Liver (tissue), 9 donors: ENCODE measurements around the gene POLR3C. TPM values are rescaled to one million over a fixed set of nuclear protein-coding genes. Genes with fewer than 3 reads are reported as not detected.
A peak's percentile ranks its signal among the peaks of the same experiment; 100 is the strongest.

Experiments used
- DNase-seq: peaks from one replicate; pipeline ENCODE4 v3.0.0-alpha.2; 2017; ENCODE audit warnings: low spot score
- H3K27ac ChIP-seq, 2 donors: one replicate each; pipeline ENCODE4 v1.7.0; 2013; ENCODE audit warnings: inconsistent platforms in 2 of 2, low read length in 2 of 2, control low read depth in 1 of 2, low read depth in 1 of 2, mild to moderate bottlenecking in 1 of 2
- H3K27me3 ChIP-seq, 4 donors: one replicate each; pipeline versions ENCODE4 v1.6.1 to v1.7.0; 2013; ENCODE audit warnings: low read length in 3 of 4, inconsistent platforms in 1 of 4, mild to moderate bottlenecking in 1 of 4, moderate library complexity in 1 of 4; ENCODE audit not compliant: control insufficient read depth in 4 of 4, insufficient read depth in 4 of 4
- H3K36me3 ChIP-seq, 4 donors: one replicate each; pipeline versions ENCODE4 v1.6.1 to v1.7.0; 2013; ENCODE audit warnings: low read length in 3 of 4, mild to moderate bottlenecking in 3 of 4, low read depth in 1 of 4, moderate library complexity in 1 of 4; ENCODE audit not compliant: control insufficient read depth in 4 of 4, insufficient read depth in 3 of 4
- H3K4me1 ChIP-seq, 4 donors: one replicate each; pipeline versions ENCODE4 v1.6.1 to v1.7.0; 2013; ENCODE audit warnings: low read length in 3 of 4, mild to moderate bottlenecking in 3 of 4, moderate library complexity in 1 of 4; ENCODE audit not compliant: control insufficient read depth in 4 of 4, insufficient read depth in 4 of 4
- H3K4me3 ChIP-seq, 3 donors: one replicate each; pipeline versions ENCODE4 v1.6.1 to v1.7.0; 2013; ENCODE audit warnings: low read length in 3 of 3, control low read depth in 1 of 3, low read depth in 1 of 3, mild to moderate bottlenecking in 1 of 3
- H3K9ac ChIP-seq, 2 donors: one replicate each; pipeline ENCODE4 v1.7.0; 2013; ENCODE audit warnings: low read length in 2 of 2, mild to moderate bottlenecking in 2 of 2, moderate library complexity in 2 of 2, control low read depth in 1 of 2, low read depth in 1 of 2
- H3K9me3 ChIP-seq, 4 donors: one replicate each; pipeline versions ENCODE4 v1.6.1 to v1.7.0; 2013; ENCODE audit warnings: low read length in 3 of 4; ENCODE audit not compliant: control insufficient read depth in 4 of 4
- ATF3 ChIP-seq: IDR thresholded peaks from 2 replicates; pipeline ENCODE4 v1.6.1; 2016; ENCODE audit warnings: antibody characterized with exemption
- CTCF ChIP-seq: fragments of 150-350 bp; IDR thresholded peaks from 2 replicates; pipeline ENCODE4 v1.5.1; 2017; ENCODE audit warnings: improper control_type of control experiment, low read depth, low read length; ENCODE audit not compliant: missing input control
- EGR1 ChIP-seq, 2 donors: IDR thresholded peaks; 2 replicates each; pipeline ENCODE4 v1.6.1; 2016 to 2018; ENCODE audit warnings: antibody characterized with exemption in 2 of 2, low read depth in 2 of 2
- FOXA2 ChIP-seq: IDR thresholded peaks from 2 replicates; pipeline ENCODE4 v1.6.1; 2016; ENCODE audit warnings: antibody characterized with exemption
- GABPA ChIP-seq, 2 donors: IDR thresholded peaks in 1 of 2; conservative IDR thresholded peaks in 1 of 2; 2 replicates each; pipeline ENCODE4 v1.6.1; 2016; ENCODE audit warnings: antibody characterized with exemption in 2 of 2, mild to moderate bottlenecking in 1 of 2, moderate library complexity in 1 of 2
- HNF4A ChIP-seq, 2 donors: conservative IDR thresholded peaks; 2 replicates each; pipeline ENCODE4 v1.6.1; 2016; ENCODE audit warnings: antibody characterized with exemption in 2 of 2, mild to moderate bottlenecking in 2 of 2
- HNF4G ChIP-seq: IDR thresholded peaks from 2 replicates; pipeline ENCODE4 v1.6.1; 2016; ENCODE audit warnings: antibody characterized with exemption
- JUND ChIP-seq, 2 donors: IDR thresholded peaks; 2 replicates each; pipeline ENCODE4 v1.6.1; 2016; ENCODE audit warnings: antibody characterized with exemption in 2 of 2
- MAX ChIP-seq: IDR thresholded peaks from 2 replicates; pipeline ENCODE4 v1.6.1; 2016; ENCODE audit warnings: antibody characterized with exemption
- RAD21 ChIP-seq, 2 donors: IDR thresholded peaks; 2 replicates each; pipeline ENCODE4 v1.6.1; 2016; ENCODE audit warnings: antibody characterized with exemption in 2 of 2, mild to moderate bottlenecking in 2 of 2
- RXRA ChIP-seq, 2 donors: IDR thresholded peaks; 2 replicates each; pipeline ENCODE4 v1.6.1; 2017 to 2018; ENCODE audit warnings: antibody characterized with exemption in 2 of 2, mild to moderate bottlenecking in 1 of 2
- SP1 ChIP-seq: IDR thresholded peaks from 2 replicates; pipeline ENCODE4 v1.6.1; 2018; ENCODE audit warnings: antibody characterized with exemption, mild to moderate bottlenecking
- TAF1 ChIP-seq: conservative IDR thresholded peaks from 2 replicates; pipeline ENCODE4 v1.6.1; 2016; ENCODE audit warnings: antibody characterized with exemption, mild to moderate bottlenecking
- YY1 ChIP-seq: IDR thresholded peaks from 2 replicates; pipeline ENCODE4 v1.6.1; 2016; ENCODE audit warnings: antibody characterized with exemption, mild to moderate bottlenecking
- ZBTB33 ChIP-seq: IDR thresholded peaks from 2 replicates; pipeline ENCODE4 v1.6.1; 2016; ENCODE audit warnings: antibody characterized with exemption
- WGBS: extraction: QIAGEN DNeasy Blood & Tissue Kit; methylation state at CpG from one replicate; pipeline ENCODE4 v1.1.7; 2013; 5-methylcytosine and 5-hydroxymethylcytosine counted together
- polyA plus RNA-seq, 2 donors: library from polyadenylated mRNA; stranded (reverse) in 1 of 2; unstranded in 1 of 2; fragments of 200-250 nt in 1 of 2; fragments of >200 nt in 1 of 2; fragmentation: Nextera tagmentation in 1 of 2; extraction: Ambion mirVana in 1 of 2; gene quantifications; one replicate each; pipeline versions ENCODE4 v1.2.1 to v1.2.3, GENCODE V29; 2013 to 2015
- total RNA-seq, 2 donors: library from RNA; depleted of rRNA; stranded (reverse); fragments of >200 nt; gene quantifications; one replicate each; pipeline ENCODE4 v1.2.3, GENCODE V29; 2014
- donor health status: healthy.
- donor health status: healthy.
- donor health status: healthy.
- donor health status: healthy.
- donor health status: healthy.

Gene POLR3C
- total and polyA plus RNA-seq, 4 donors: 6.3 to 22.0 (median 10.6) TPM

GRCh38 chr1:145837656-145838055 is 13.7 kb downstream of the POLR3C start:
- H3K27me3 ChIP-seq: no peaks in the 10 kb centered on the region
- H3K9ac ChIP-seq: no peak overlapping the region
- WGBS: 97% methylated on average over 1 of the region's 1 CpG
- TF ChIP-seq HNF4A (conservative IDR thresholded peaks at IDR 0.05): no peak
- no peak for TF ChIP-seq YY1
- TF ChIP-seq CTCF: no peak
- H3K9me3 ChIP-seq: no peaks in the 10 kb centered on the region
- H3K36me3 ChIP-seq: peaks cover 22 to 93% (median 62%) of the 10 kb centered on the region in 4 donors
- no peak overlapping the region for H3K4me3 ChIP-seq
- DNase-seq: no peak
- H3K4me1 ChIP-seq: no peaks in the 10 kb centered on the region
- no peak overlapping the region for H3K27ac ChIP-seq

- H3K9me3 ChIP-seq: no peaks in the 10 kb centered on the region
- no peak for DNase-seq
- H3K27ac ChIP-seq: no peak overlapping the region
- H3K4me1 ChIP-seq: peaks cover 5 to 13% (median 11%) of the 10 kb centered on the region in 4 donors
- no peak overlapping the region for H3K4me3 ChIP-seq
- H3K9ac ChIP-seq: no peak overlapping the region
- H3K27me3 ChIP-seq: no peaks in the 10 kb centered on the region
- 98% methylated on average over 3 of the region's 3 CpGs for WGBS
- peaks cover 11 to 47% (median 33%) of the 10 kb centered on the region in 4 donors for H3K36me3 ChIP-seq
- TF ChIP-seq ZBTB33: no peak
- no peak for TF ChIP-seq EGR1 (IDR thresholded peaks at IDR 0.05; ENCODE audit: low read depth in 2 of 2)
- no peak for TF ChIP-seq MAX
- no peak for TF ChIP-seq CTCF
- TF ChIP-seq JUND (IDR thresholded peaks at IDR 0.05): no peak
- TF ChIP-seq TAF1: no peak
- TF ChIP-seq FOXA2: no peak
- TF ChIP-seq SP1: no peak
- no peak for TF ChIP-seq HNF4A (conservative IDR thresholded peaks at IDR 0.05)
These were observed 19.0 kb downstream of the POLR3C start for GRCh38 chr1:145843031-145843430.

- no peaks in the 10 kb centered on the region for H3K27me3 ChIP-seq
- H3K36me3 ChIP-seq: peaks cover 10 to 40% (median 30%) of the 10 kb centered on the region in 4 donors
- TF ChIP-seq GABPA (IDR thresholded peaks at IDR 0.05 in 1 of 2, conservative IDR thresholded peaks at IDR 0.05 in 1 of 2) (no peak), RXRA (IDR thresholded peaks at IDR 0.05) (no peak), HNF4G (no peak), FOXA2 (no peak), RAD21 (IDR thresholded peaks at IDR 0.05) (no peak), YY1 (no peak), MAX (no peak), SP1 (no peak), ATF3 (no peak)
- 10% methylated on average over 4 of the region's 4 CpGs for WGBS
- H3K9me3 ChIP-seq: no peaks in the 10 kb centered on the region
- H3K4me1 ChIP-seq: peaks cover 5 to 13% (median 11%) of the 10 kb centered on the region in 4 donors
- DNase-seq: no peak
- peak overlapping the region in 1 of 2 donors; percentile 5 for H3K9ac ChIP-seq
- H3K27ac ChIP-seq: no peak overlapping the region
- peak overlapping the region in 2 of 3 donors; percentile 29 to 63 for H3K4me3 ChIP-seq
These were observed 21.1 kb downstream of the POLR3C start for GRCh38 chr1:145845144-145845513.
